CD4-positive, alpha-beta T cell treated with Interleukin-6 for 4 hours (primary cell): ENCODE measurements around the gene RD3L.
"Not testable (repeated sequence)": the region's sequence is repeated elsewhere in the genome, so short reads cannot be mapped to it uniquely, and the experiment has no call there.

Experiments
- DNase-seq: peaks from one replicate; pipeline ENCODE4 v3.0.0-alpha.2; 2020; ENCODE audit warnings: mixed read lengths

Gene RD3L

DNA sequence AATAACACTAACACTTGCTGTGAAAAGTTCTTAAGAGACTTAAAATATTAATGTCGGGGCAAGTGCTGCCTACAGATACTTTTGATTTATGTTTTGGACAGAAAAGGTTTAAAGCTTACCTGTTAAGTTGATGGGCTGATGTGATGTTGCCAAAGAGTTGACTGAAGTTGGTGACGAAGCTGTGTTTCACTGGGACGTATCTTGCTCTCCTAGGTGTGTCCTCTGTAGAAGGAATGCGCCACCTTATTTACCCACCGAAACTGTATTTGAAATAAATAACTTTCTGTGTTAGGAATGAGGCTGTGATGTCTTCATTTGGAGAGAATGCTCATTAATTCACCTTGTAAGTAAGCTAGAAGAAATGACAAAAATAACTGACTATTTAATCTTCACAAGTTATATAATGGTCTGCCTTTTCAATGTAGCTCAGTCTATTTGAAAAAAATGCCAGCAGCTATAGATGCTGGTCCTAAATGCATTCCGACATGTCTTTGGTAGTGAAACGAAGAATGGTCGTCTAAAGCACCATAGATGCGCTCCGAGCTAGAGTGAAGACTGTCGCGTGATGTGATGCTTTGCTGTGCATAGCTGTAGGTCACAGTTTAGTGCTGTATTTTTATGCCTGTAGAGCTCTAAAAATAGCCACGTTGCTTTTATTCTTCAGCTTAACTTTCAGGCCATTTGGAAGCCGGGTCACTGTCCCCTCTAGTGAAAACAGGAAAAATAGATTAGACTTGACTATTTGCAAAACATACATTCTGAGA is at the start of gene RD3L:
TSS of gene RD3L (minus strand) at position 557 of the 764 bp plus-strand sequence. CDS start 834 bp downstream, outside the sequence.
- DNase-seq = no peak

DNA sequence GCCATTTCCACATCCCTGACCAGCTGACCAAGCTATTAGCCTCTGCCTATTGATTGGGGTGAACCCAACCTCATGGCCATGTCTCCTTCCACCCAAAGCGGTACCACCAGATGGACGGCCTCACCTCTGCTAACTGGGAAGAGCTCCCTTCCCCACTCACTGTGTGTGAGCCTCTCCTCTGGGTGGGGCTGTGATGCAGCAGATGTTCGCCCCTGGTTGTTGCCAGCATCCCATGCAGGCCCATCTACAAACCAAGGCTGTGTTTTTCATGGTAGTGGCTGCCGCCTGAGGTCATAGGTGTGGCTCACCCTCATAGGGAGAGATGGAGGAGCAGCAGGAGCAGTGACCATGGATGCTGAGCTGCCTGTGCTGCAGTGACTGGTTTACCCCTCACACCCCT is 47.6 kb upstream of the RD3L start:
- DNase-seq = no peak

DNA sequence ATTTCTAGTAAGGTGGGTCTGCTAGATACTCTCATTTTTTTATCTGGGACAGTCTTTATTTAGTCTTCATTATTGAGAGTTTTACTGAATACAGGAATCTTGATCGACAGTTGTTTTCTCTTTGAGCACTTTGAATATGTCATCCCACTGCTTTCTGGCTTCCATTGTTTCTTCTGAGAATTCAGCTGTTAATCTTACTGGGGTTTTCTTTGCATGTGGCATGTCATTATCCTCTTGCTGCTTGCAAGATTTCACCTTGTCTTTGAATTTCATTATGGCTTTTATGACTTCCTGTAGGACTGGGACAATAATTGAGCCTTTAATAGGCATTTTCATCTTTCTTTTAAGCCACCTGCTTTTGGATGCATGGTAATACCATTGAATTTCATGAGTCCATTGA is 46.7 kb upstream of the RD3L start:
- DNase-seq = no peak

DNA sequence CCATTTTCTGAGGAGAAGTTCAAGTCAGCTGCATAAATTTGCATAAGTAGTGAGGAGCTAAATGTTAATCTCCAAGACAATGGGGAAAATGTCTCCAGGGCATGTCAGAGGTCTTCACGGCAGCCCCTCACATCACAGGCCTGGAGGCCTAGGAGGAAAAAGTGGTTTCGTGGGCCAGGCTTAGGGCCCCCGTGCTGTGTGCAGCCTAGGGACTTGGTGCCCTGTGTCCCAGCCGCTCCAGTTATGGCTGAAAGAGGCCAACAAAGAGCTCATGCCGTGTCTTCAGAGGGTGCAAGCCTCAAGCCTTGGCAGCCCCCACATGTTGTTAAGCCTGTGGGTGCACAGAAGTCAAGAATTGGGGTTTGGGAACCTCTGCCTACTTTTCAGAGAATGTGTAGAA is 41.9 kb upstream of the RD3L start:
- DNase-seq = no peak

DNA sequence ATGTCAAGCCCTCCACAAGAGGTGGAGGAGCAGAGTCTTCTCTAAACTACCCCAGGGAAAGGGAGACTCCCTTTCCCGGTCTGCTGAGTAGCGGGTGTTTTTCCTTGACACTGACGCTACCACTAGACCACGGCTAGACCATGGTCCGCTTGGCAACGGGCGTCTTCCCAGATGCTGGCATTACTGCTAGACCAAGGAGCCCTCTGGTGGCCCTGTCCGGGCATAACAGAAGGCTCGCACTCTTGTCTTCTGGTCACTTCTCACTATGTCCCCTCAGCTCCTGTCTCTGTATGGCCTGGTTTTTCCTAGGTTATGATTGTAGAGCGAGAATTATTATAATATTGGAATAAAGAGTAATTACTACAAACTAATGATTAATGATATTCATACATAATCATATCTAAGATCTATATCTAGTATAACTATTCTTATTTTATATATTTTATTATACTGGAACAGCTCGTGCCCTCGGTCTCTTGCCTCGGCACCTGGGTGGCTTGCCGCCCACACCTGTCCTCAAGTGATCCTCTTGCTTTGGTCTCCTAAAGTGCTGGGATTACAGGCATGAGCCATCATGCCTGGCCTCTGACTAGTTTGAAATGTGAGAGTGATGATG is 38.4 kb upstream of the RD3L start:
- not testable (repeated sequence) for DNase-seq

DNA sequence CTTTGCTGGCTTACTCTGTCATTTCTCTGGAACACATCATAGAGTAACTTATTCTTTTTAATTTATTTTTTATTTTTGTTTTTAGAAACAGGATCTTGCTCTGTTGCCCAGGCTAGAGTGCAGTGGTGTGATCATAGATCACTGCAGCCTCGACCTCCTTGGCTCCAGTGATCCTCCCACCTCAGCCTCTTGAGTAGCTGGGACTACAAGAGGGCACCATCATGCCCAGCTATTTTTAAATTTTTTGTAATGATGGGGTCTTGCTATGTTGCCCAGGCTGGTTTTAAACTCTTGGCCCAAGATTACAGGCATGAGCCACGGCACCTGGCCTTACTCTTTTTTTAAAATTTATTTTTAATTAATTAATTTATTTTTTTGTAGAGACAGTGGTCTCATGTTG is 32.2 kb upstream of the RD3L start:
- DNase-seq = no peak

DNA sequence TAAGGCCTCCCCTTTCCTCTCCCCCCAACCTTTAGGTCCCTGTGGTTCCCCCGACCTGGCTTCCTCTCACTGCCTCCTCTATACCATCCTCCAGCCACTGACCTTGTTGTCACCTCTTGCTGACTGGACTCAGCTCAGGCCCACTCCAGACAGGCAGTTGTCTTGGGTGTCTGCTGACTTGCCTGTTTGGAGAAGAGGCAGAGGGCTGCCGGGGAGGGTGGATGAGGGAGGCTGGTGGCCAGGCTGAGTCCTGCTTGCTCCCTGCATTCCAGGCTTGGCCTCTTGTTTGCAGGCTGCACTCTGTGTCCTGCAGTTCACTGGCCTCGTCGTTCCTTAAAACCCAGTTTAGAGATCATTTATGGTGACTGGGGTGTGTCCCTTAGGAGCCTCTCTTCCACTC is 31.0 kb upstream of the RD3L start:
- no peak for DNase-seq

GRCh38 chr14:103969961-103970360 is 27.6 kb upstream of the RD3L start:
- no peak for DNase-seq

DNA sequence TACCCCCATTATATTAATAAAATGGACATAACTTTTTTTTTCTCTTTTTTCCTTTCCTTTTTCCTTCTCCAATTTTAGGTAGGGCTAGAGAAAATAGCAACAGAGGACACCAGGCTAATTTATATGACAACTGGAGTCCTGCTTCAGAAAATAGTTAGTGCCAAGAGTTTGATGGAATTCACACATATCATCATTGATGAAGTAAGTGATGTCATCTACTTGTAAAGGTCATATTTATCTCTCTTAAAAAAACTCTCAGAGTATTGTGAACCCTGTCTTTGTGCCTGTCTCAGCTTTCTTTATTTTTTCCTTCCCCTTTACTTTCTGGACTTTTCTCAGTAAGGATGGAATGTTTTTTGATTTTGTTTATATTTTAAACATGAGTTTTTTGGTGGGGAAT is 24.3 kb upstream of the RD3L start:
- no peak for DNase-seq

DNA sequence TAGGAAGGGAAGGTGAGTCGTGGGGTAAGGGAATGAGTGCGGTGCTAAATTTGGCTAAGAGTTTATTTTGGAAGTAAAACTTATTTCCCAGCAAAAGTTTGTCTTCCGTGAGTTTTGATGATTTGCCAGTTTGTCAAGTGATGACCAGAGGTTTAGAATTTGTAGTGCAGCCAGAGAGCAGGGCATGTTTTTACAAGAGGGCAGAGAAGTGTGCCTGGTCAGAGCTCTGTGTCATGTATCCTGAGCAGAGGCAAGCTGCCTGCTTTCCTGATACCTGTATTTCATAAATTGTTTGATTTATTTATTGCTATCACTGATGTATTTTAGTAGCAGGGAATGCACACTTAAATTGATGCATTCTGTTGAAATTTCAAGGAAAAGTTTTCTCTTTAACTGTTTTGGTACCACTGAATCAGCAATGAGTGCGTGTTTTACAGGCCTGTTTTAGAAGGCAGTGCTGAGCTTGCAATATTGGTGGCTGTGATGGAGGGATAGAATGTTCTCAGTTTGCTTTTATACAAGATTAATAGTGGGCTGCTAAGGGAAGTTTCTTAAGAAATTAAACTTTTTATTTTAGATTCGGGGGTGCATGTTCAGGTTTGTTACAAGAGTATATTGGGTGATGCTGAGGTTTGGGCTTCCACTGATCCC is 19.7 kb upstream of the RD3L start:
- no peak for DNase-seq

DNA sequence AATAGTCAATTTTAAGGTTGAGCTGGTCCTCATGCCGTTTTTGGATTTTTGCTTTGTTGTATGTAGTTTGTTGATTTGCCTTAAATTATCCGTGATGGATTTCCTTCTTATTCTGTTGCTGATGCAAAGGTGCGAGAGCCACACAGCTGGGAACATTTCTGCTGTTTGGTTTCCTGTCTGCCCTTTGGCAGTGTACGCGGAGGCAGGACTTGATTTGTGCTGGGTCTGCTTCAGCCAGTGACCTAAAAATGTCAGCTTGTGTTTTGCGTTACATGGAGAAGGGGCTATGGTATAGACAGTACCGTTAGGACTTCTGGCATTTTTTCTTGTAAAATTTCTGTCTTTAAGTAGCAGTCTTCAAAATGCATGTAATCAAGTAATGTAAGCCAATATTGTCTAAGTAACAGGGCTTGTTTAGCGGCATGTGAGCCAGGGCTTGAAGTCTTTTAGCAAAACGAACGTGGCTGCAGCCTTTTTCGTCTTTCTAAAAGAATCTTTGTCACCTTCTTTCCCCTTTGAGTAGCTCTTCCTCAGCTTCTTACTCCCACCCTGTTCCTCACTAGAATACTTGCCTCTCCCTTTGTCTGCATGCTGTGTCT is 18.2 kb upstream of the RD3L start:
- DNase-seq = no peak

DNA sequence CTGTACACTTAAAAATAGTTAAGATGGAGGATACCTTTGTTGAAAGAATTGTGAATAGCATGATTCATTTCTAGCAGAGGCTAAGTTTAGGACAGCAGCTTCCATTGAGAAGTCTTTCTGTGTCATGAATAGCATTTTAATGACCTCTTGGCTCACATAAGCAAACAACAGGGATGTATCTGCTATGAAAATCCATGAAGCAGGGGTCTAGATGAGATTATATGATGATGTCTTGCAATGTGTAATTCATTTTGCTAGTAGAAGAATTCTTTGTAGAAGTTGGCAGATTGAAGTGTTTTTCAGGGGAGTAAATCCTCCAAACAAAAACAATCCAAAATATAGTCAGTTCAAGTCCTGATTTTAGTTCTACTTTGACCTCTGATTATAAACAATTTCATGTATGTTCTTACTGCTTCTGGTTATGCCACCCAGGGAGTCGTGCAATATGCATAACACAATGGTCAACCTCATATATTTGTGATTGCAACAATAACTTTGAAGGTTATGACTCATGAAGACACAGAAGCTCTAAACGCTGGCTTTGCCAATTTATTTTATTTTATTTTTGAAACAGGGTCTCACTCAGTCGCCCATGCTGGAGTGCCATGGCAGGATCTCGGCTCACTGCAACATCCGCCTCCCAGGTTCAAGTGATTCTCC is 6.9 kb upstream of the RD3L start:
- no peak for DNase-seq

DNA sequence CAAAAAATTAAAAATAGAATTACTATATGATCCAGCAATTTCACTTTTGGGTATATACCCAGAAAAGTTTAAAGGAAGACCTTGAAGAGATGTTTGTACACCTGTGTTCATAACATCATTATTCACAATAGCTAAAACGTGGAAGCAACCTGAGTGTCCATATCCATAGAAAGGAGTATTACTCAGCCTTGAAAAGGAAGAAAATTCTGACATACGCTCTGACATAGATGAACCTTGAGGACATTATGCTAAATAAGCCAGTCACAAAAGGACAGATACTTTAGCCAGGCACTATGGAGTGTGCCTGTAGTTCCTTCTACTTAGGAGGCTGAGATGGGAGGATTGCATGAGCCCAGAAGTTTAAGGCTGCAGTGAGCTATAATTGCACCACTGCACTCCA is 6.1 kb upstream of the RD3L start:
- no peak for DNase-seq

DNA sequence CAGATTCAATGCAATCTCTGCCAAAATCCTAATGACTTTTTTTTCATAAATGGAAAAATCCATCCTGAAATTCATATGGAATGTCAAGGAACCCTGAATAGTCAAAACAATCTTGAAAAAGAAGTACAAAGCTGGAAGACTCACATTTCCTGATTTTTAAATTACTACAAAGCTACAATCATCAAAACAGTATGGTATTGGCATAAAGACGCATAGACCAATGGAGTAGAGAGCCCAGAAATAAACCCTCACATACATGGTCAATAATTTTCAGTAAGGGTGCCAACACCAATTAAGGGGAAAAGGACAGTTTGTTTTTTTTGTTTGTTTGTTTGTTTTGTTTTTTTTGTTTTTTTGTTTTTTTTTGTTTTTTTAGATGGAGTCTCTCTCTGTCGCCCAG is 4.6 kb upstream of the RD3L start:
- no peak for DNase-seq

DNA sequence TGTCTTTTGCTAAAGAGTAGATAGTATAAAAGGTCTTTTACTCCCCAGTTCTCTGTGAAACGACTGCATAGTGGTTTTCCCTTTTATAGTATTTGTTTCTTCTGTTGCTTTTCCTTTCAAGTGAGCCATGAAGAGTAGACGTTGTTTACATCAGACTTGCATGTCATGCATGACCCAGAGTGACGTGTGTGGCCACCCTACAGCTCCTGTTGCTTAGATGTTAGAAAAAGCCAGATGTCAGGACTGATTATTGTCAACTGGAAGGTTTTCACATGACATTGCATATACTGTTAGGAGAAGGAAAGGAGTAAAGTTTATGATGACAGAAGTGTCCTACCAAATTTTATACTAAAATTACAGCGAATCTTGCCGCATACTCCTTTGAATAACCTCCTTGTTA is 1.3 kb upstream of the RD3L start:
- no peak for DNase-seq

DNA sequence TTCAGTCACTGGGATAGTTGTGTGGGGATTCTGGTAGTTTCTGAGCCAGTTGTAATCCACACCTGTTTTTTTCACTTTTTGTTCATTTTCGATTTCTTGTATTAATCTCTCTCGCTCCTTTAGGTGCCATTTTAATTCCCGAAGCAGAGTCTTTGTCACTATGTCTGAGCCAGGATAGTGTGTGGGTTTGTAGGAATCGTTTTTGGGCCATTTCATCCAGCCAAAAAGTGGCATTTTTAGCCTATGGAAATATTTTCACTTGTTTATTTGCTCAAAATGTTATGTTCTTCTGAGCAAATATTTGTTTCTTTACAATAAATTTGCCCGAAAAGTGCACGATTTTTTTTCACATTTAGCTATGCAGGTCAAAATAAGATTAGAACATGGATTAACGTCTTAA is 867 bp downstream of the RD3L start:
- DNase-seq = no peak

DNA sequence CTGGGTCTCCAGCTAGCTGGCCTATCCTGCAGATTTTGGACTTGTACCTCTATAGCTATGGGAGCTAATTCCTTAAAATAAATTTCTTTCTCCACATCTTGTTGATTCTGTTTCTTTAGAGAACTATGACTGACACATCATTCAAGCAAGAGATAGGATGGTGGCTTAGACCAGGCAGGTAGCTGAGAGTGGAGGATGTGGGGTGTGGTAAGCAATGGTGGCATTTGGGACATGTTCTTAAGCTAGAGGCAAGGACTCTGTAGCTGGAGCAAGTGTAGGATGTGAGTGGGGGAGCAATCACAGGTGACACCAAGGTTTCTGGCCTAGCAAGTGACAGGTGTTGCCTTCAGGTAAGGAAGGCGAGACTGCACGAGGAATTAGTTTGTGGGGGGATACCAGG is 7.2 kb downstream of the RD3L start:
- no peak for DNase-seq

DNA sequence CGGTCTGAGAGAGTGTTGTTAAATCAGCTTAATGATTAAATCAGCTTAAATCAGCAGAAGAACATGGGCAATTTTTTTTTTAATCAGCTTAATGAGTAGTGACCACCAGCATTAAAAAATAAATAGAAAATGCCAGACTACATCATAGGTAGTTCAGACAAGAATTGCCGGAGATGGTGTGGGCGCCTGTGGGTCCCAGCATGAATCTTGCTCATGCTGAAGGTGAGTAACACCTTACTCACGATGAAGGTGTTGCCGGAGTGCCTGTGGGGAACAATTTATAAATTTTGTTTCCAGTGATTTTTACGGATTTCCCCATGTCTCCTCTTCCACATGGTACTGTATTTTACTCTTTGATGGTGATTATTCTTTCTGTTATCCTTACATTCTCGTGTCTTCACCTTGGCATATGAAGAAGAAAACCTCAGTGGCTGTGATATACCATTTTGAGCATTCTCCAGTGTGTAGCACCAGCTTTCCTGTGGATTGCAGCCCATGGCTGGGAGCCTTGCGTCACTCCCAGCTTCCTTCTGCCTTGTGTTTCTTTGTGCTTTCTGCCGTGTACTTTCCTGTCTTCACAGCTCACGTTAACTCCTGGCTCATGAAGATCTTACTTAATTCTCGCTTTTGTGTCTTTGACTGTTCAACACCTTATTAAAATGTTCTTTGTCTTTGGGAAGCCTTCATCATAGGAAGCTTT is 9.4 kb downstream of the RD3L start:
- DNase-seq = no peak

DNA sequence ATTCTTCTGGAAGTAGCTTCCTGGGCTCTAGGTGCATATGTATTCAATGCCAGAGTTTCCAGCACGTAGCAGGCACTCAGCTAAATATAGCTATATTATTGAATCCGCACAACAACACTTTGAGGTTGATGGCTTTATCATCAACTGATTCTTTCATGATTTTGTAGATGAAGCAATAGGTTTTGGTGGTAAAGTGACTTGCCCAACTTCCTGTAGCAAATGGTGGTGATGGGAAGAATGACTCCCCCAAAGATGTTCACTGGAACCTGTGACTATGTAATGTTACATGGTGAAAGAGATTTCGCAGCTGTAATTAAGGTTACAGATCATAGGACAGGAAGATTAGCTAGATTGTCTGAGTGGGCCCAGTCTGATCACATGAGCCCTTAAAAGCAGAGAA is 10.9 kb downstream of the RD3L start:
- DNase-seq = no peak

- DNase-seq = no peak
These were observed 12.2 kb downstream of the RD3L start for GRCh38 chr14:103930051-103930604.

DNA sequence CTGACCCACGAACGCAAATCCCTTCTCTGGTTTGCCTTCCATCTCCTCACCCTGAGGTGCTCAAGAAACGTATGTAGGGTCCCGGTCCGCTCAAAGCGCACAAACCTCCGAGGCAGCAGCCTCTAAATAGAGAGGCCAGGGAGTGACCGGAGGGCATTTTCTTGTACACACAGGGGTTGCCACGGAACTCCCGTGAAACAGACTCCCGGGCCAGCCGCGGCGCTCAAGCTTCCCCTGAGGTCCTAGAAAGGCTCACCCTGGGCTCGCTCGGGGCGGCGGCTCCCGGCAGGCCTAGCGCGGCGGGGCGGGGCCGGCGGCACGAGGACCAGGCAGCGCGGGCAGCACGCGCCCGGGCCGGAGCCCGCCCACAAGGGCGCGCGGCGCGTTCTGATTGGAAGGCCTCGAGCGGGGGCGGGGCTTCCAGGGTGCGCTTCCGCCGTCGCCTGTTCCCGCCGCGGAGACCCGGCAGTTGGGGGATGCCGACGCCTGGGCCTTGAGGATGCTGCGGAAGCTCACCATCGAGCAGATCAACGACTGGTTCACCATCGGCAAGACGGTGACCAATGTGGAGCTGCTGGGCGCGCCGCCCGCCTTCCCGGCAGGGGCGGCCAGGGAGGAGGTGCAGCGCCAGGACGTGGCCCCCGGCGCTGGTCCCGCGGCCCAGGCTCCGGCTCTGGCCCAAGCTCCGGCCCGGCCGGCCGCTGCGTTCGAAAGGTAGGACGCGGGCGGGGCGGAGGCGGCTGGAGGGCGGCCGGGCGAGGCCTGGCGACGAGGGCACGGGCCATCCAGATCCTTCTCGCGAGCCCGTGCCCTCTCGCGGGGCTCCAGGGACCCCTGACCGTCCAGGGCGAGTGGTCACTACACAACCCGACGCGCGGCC is 14.1 kb downstream of the RD3L start, which contains the start of gene TDRD9:
TSS of gene TDRD9 (plus strand) at position 446 of the 880 bp plus-strand sequence. CDS start at position 500, 54 bp downstream.
- peak; percentile 29 for DNase-seq
